ENCODE measurements around the gene HMG20A.

HMG20A gene

DNA sequence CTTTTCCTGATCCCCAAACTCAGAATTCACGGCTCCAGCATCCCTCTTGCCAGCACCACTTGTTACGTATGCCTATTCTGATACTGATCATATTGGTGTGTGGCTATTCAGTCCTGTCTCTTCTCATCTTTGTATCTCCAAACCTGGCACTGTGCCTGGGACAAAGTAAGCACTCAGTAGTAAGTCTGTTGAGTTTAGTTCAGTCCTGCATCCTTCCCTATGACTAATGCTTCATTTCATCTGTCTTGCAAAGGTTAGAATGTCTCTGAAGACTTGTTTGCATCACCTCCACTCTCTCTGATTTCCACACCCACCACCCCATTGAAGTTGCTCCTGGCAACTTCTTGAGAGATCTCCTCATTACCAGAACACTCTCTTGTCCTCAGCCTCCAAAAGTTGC lies 80.3 kb downstream of the HMG20A start:
- Histone ChIP-seq H3K9ac (ENCODE audit: low read depth, low read length, poor library complexity) (no peak overlapping the region), H2BK120ac (ENCODE audit: low read depth, low read length) (no peak overlapping the region), H2AK5ac (ENCODE audit: low read depth, low read length) (no peak overlapping the region), H3K9me3 (replicated peaks in 1 of 2; ENCODE audit: control insufficient read depth in 2 of 2, insufficient read depth in 1 of 2, low read depth in 1 of 2, low read length in 2 of 2) (no peaks in the 10 kb centered on the region), H3K23ac (ENCODE audit: low read depth, low read length, poor library complexity) (no peak overlapping the region), H4K8ac (ENCODE audit: low read depth, low read length) (no peak overlapping the region), H3K36me3 (replicated peaks in 1 of 2; ENCODE audit: control insufficient read depth in 2 of 2, insufficient read depth in 2 of 2, low read length in 2 of 2) (peaks cover 0 to 2% of the 10 kb centered on the region in 2 donors), H3K4me2 (ENCODE audit: insufficient read depth, low read length, poor library complexity, severe bottlenecking) (no peak overlapping the region), H2AFZ (ENCODE audit: low read length) (no peak overlapping the region), H3K14ac (ENCODE audit: low read length) (no peak overlapping the region), H3K79me1 (ENCODE audit: low read depth, low read length) (no peaks in the 10 kb centered on the region), H3K4me3 (ENCODE audit: low read length in 2 of 2) (no peak overlapping the region), H3K4me1 (ENCODE audit: control insufficient read depth in 2 of 2, insufficient read depth in 1 of 2, low read depth in 1 of 2, low read length in 2 of 2) (peaks cover 26 to 47% of the 10 kb centered on the region in 2 donors), H3K27ac (replicated peaks; ENCODE audit: low read length) (no peak overlapping the region), H2BK12ac (ENCODE audit: low read length) (no peak overlapping the region), H3K4ac (ENCODE audit: low read length) (no peak overlapping the region), H3K18ac (ENCODE audit: low read length) (no peak overlapping the region), H3K27me3 (ENCODE audit: control insufficient read depth in 3 of 3, insufficient read depth in 3 of 3, low read depth in 1 of 3, low read length in 3 of 3) (no peaks in the 10 kb centered on the region), H2BK15ac (ENCODE audit: low read length) (no peak overlapping the region), H2BK5ac (ENCODE audit: low read length) (no peak overlapping the region), H4K91ac (ENCODE audit: low read depth, low read length, poor library complexity) (no peak overlapping the region)
- no CpG with 5 or more reads among the region's 2 CpGs for WGBS, 2 donors (ENCODE audit: extremely low coverage in 2 of 2, insufficient read length in 2 of 2, insufficient replicate concordance in 1 of 2)
- no peak for DNase-seq (ENCODE audit: low spot score)

GRCh38 chr15:77502379-77503095 lies 81.8 kb downstream of the HMG20A start:
- Histone ChIP-seq H3K79me1 (ENCODE audit: low read depth, low read length) (peaks cover 3% of the 10 kb centered on the region), H2BK12ac (ENCODE audit: low read length) (no peak overlapping the region), H3K23ac (ENCODE audit: low read depth, low read length, poor library complexity) (no peak overlapping the region), H3K4ac (ENCODE audit: low read length) (no peak overlapping the region), H2BK15ac (ENCODE audit: low read length) (no peak overlapping the region), H3K4me3 (ENCODE audit: low read length in 2 of 2) (no peak overlapping the region), H3K27me3 (ENCODE audit: control insufficient read depth in 3 of 3, insufficient read depth in 3 of 3, low read depth in 1 of 3, low read length in 3 of 3) (no peaks in the 10 kb centered on the region), H4K91ac (ENCODE audit: low read depth, low read length, poor library complexity) (no peak overlapping the region), H3K9me3 (replicated peaks in 1 of 2; ENCODE audit: control insufficient read depth in 2 of 2, insufficient read depth in 1 of 2, low read depth in 1 of 2, low read length in 2 of 2) (no peaks in the 10 kb centered on the region), H3K27ac (replicated peaks; ENCODE audit: low read length) (no peak overlapping the region), H2AFZ (ENCODE audit: low read length) (no peak overlapping the region), H3K36me3 (replicated peaks in 1 of 2; ENCODE audit: control insufficient read depth in 2 of 2, insufficient read depth in 2 of 2, low read length in 2 of 2) (peaks cover 0 to 2% of the 10 kb centered on the region in 2 donors), H3K4me2 (ENCODE audit: insufficient read depth, low read length, poor library complexity, severe bottlenecking) (no peak overlapping the region), H2BK120ac (ENCODE audit: low read depth, low read length) (no peak overlapping the region), H4K8ac (ENCODE audit: low read depth, low read length) (no peak overlapping the region), H2BK5ac (ENCODE audit: low read length) (no peak overlapping the region), H2AK5ac (ENCODE audit: low read depth, low read length) (no peak overlapping the region), H3K9ac (ENCODE audit: low read depth, low read length, poor library complexity) (no peak overlapping the region), H3K18ac (ENCODE audit: low read length) (no peak overlapping the region), H3K14ac (ENCODE audit: low read length) (no peak overlapping the region), H3K4me1 (ENCODE audit: control insufficient read depth in 2 of 2, insufficient read depth in 1 of 2, low read depth in 1 of 2, low read length in 2 of 2) (peaks cover 25 to 42% of the 10 kb centered on the region in 2 donors)
- WGBS, 2 donors (ENCODE audit: extremely low coverage in 2 of 2, insufficient read length in 2 of 2, insufficient replicate concordance in 1 of 2), result no CpG with 5 or more reads among the region's 7 CpGs
- no peak for DNase-seq (ENCODE audit: low spot score)

- Histone ChIP-seq H2AFZ (ENCODE audit: low read length) (no peak overlapping the region), H3K4me1 (ENCODE audit: control insufficient read depth in 2 of 2, insufficient read depth in 1 of 2, low read depth in 1 of 2, low read length in 2 of 2) (peaks cover 24 to 43% of the 10 kb centered on the region in 2 donors), H3K14ac (ENCODE audit: low read length) (no peak overlapping the region), H4K91ac (ENCODE audit: low read depth, low read length, poor library complexity) (no peak overlapping the region), H3K27me3 (ENCODE audit: control insufficient read depth in 3 of 3, insufficient read depth in 3 of 3, low read depth in 1 of 3, low read length in 3 of 3) (no peaks in the 10 kb centered on the region), H3K18ac (ENCODE audit: low read length) (no peak overlapping the region), H2BK12ac (ENCODE audit: low read length) (no peak overlapping the region), H2BK5ac (ENCODE audit: low read length) (no peak overlapping the region), H4K8ac (ENCODE audit: low read depth, low read length) (no peak overlapping the region), H3K27ac (replicated peaks; ENCODE audit: low read length) (no peak overlapping the region), H3K9me3 (replicated peaks in 1 of 2; ENCODE audit: control insufficient read depth in 2 of 2, insufficient read depth in 1 of 2, low read depth in 1 of 2, low read length in 2 of 2) (no peaks in the 10 kb centered on the region), H2BK120ac (ENCODE audit: low read depth, low read length) (no peak overlapping the region), H3K36me3 (replicated peaks in 1 of 2; ENCODE audit: control insufficient read depth in 2 of 2, insufficient read depth in 2 of 2, low read length in 2 of 2) (peaks cover 0 to 2% of the 10 kb centered on the region in 2 donors), H2BK15ac (ENCODE audit: low read length) (no peak overlapping the region), H3K23ac (ENCODE audit: low read depth, low read length, poor library complexity) (no peak overlapping the region), H2AK5ac (ENCODE audit: low read depth, low read length) (no peak overlapping the region), H3K79me1 (ENCODE audit: low read depth, low read length) (peaks cover 3% of the 10 kb centered on the region), H3K9ac (ENCODE audit: low read depth, low read length, poor library complexity) (no peak overlapping the region), H3K4me3 (ENCODE audit: low read length in 2 of 2) (no peak overlapping the region), H3K4ac (ENCODE audit: low read length) (no peak overlapping the region), H3K4me2 (ENCODE audit: insufficient read depth, low read length, poor library complexity, severe bottlenecking) (no peak overlapping the region)
- DNase-seq (ENCODE audit: low spot score), result no peak
Measured at GRCh38 chr15:77503240-77503639, 82.6 kb downstream of the HMG20A start.

GRCh38 chr15:77503764-77504163 lies 83.1 kb downstream of the HMG20A start:
- H3K4me1 ChIP-seq (ENCODE audit: control insufficient read depth in 2 of 2, insufficient read depth in 1 of 2, low read depth in 1 of 2, low read length in 2 of 2), result peaks cover 27 to 40% of the 10 kb centered on the region in 2 donors
- no peak overlapping the region for H2BK120ac ChIP-seq (ENCODE audit: low read depth, low read length)
- H3K27me3 ChIP-seq (ENCODE audit: control insufficient read depth in 3 of 3, insufficient read depth in 3 of 3, low read depth in 1 of 3, low read length in 3 of 3), result no peaks in the 10 kb centered on the region
- H3K23ac ChIP-seq (ENCODE audit: low read depth, low read length, poor library complexity), result no peak overlapping the region
- H2AFZ ChIP-seq (ENCODE audit: low read length), result no peak overlapping the region
- no peak overlapping the region for H2BK15ac ChIP-seq (ENCODE audit: low read length)
- H2AK5ac ChIP-seq (ENCODE audit: low read depth, low read length), result no peak overlapping the region
- H3K9me3 ChIP-seq (replicated peaks in 1 of 2; ENCODE audit: control insufficient read depth in 2 of 2, insufficient read depth in 1 of 2, low read depth in 1 of 2, low read length in 2 of 2), result no peaks in the 10 kb centered on the region
- H3K27ac ChIP-seq (replicated peaks; ENCODE audit: low read length), result peak overlapping the region; percentile 67
- H4K8ac ChIP-seq (ENCODE audit: low read depth, low read length), result no peak overlapping the region
- no peak for DNase-seq (ENCODE audit: low spot score)
- no peak overlapping the region for H3K14ac ChIP-seq (ENCODE audit: low read length)
- H2BK12ac ChIP-seq (ENCODE audit: low read length), result no peak overlapping the region
- no peak overlapping the region for H2BK5ac ChIP-seq (ENCODE audit: low read length)
- no peak overlapping the region for H3K9ac ChIP-seq (ENCODE audit: low read depth, low read length, poor library complexity)
- H3K4ac ChIP-seq (ENCODE audit: low read length), result no peak overlapping the region
- no peak overlapping the region for H3K4me3 ChIP-seq (ENCODE audit: low read length in 2 of 2)
- H3K79me1 ChIP-seq (ENCODE audit: low read depth, low read length), result peaks cover 3% of the 10 kb centered on the region
- peaks cover 0 to 2% of the 10 kb centered on the region in 2 donors for H3K36me3 ChIP-seq (replicated peaks in 1 of 2; ENCODE audit: control insufficient read depth in 2 of 2, insufficient read depth in 2 of 2, low read length in 2 of 2)
- H4K91ac ChIP-seq (ENCODE audit: low read depth, low read length, poor library complexity), result no peak overlapping the region
- H3K18ac ChIP-seq (ENCODE audit: low read length), result peak overlapping the region; percentile 0
- no CpG with 5 or more reads among the region's 6 CpGs for WGBS, 2 donors (ENCODE audit: extremely low coverage in 2 of 2, insufficient read length in 2 of 2, insufficient replicate concordance in 1 of 2)
- H3K4me2 ChIP-seq (ENCODE audit: insufficient read depth, low read length, poor library complexity, severe bottlenecking), result no peak overlapping the region

Data from neuronal stem cell (in vitro differentiated cells).